Activated T-helper 17 cell treated with anti-CD3 and anti-CD28 coated beads, Interleukin-2, amount 50 U/mL, for 72 hours (primary cell): ENCODE results near the gene NUMBL. TPM values are rescaled to one million over a fixed set of nuclear protein-coding genes. Genes with fewer than 3 reads are reported as not detected.
"Not testable (repeated sequence)": the region's sequence is repeated elsewhere in the genome, so short reads cannot be mapped to it uniquely, and the experiment has no call there.

Experiments
- ATAC-seq: fragments of 150-1000 bp; cut with Tn5 transposase; replicated peaks from 2 replicates; pipeline ENCODE4 v1.10.0; 2021; ENCODE audit warnings: mild to moderate bottlenecking, moderate library complexity
- H3K27ac Mint-ChIP-seq: one replicate; pipeline ENCODE4 v1.8.0; 2022; ENCODE audit warnings: mixed read lengths
- H3K27me3 Mint-ChIP-seq: one replicate; pipeline ENCODE4 v1.8.0; 2022; ENCODE audit warnings: mixed read lengths
- H3K36me3 Mint-ChIP-seq: one replicate; pipeline ENCODE4 v1.8.0; 2022; ENCODE audit warnings: low read depth, mild to moderate bottlenecking, mixed read lengths
- H3K4me1 Mint-ChIP-seq: one replicate; pipeline ENCODE4 v1.8.0; 2022; ENCODE audit warnings: mixed read lengths
- H3K4me3 Mint-ChIP-seq: one replicate; pipeline ENCODE4 v1.8.0; 2022; ENCODE audit warnings: mild to moderate bottlenecking, mixed read lengths
- H3K9me3 Mint-ChIP-seq: one replicate; pipeline ENCODE4 v1.8.0; 2022; ENCODE audit warnings: mixed read lengths
- total RNA-seq, 2 donors: library from RNA; stranded (reverse); gene quantifications; one replicate each; pipeline ENCODE4 v1.2.3, GENCODE V29; 2022

The NUMBL gene
- total RNA-seq, 2 donors from 2014 or later: 16.4 to 37.3 TPM

DNA sequence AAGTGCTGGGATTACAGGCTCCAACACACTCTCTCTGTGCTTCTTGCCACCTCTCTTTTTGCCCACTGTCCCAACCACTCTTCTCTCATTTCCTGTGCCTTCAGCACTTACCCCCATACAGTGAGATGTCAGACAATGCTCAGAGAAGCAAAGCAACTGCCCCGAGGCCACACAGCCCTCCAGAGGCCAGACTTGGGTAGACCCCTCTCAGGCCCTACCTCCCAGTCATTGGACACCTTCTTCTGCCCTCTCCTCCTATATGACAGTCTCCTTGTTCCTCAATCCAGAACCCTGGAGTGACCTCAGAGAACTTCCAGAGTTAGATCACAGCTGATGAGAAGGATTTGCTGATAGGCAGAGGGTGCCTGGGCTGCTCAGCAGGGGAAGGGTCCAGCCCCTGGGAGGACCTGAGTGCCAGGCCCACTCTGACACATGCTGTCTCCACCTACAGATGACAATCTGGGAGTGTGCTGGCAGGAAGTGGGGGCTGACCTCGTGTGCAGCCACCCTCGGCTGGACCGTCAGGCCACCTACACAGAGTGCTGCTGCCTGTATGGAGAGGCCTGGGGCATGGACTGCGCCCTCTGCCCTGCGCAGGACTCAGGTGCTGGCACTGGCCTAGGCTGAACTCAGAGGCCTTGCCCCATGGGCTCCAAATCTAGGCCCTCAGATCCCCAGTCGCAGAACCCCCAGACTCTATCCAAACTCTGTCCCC is 64.9 kb downstream of the NUMBL start:
- Mint-ChIP-seq H3K36me3 (peaks cover 95% of the 10 kb centered on the region), H3K4me3 (no peak overlapping the region), H3K9me3 (no peaks in the 10 kb centered on the region), H3K27ac (peak overlapping the region; percentile 77), H3K27me3 (no peaks in the 10 kb centered on the region), H3K4me1 (peaks cover 25% of the 10 kb centered on the region)
- peak; percentile 20 for ATAC-seq

DNA sequence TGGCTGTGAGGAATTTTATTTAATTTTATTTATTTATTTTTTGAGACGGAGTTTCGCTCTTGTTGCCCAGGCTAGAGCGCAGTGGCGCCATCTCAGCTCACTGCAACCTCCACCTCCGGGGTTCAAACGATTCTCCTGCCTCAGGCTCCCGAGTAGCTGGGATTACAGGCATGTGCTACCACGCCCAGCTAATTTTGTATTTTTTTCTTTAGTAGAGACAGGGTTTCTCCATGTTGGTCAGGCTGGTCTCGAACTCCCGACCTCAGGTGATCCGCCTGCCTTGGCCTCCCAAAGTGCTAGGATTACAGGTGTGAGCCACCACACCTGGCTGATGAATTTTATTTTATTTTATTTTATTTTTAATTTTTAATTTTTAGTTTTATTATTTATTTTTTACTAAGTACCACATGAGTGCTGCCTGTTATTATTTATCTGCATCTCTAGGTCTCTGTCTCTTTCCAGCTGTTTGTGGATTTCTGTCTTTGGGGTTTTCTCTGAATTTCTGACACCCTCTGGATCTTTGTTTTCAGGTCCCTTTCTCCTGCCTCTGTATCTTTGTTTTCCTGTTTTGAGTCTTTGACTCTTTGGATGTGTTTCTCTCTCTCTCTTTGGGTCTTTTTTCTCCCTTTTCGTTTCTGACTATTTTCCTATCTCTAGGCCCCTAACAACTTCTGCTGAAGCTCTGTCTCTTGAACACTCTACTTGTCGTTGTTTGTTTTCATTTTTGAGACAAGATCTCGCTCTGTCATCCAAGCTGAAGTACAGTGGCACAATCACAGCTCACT is 65.9 kb downstream of the NUMBL start:
- not testable (repeated sequence) for H3K27me3 Mint-ChIP-seq, H3K9me3 Mint-ChIP-seq, H3K4me3 Mint-ChIP-seq, ATAC-seq, H3K27ac Mint-ChIP-seq
- Mint-ChIP-seq H3K4me1 (peaks cover 25% of the 10 kb centered on the region), H3K36me3 (peaks cover 98% of the 10 kb centered on the region)

DNA sequence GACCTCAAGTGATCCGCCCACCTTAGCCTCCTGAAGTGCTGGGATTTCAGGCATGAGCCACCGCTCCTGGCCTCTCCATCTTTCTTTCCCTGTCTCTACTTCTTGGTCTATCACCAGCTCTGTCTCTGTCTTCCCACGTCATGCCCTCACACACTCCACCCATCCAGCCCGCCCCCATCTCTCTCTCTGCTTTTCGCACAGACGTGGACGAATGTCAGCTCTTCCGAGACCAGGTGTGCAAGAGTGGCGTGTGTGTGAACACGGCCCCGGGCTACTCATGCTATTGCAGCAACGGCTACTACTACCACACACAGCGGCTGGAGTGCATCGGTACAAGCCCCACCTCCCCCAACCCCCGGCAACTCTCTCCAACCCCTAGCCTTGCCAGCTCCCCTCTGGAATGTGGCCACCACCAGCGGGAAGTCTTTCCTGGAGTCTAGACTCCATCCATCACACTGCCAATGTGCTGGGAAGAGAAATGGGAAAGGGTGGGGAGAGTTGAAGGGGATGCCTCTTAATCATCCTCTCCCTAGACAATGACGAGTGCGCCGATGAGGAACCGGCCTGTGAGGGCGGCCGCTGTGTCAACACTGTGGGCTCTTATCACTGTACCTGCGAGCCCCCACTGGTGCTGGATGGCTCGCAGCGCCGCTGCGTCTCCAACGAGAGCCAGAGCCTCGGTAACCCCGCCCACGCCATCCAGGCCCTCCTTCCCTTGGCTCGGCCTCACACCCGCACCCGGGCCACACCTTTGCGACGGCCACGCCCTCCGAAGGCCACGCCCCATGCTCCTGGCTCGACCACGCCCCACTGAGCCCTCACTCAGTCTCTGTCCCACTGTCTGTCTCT is 66.8 kb downstream of the NUMBL start:
- peaks cover 25% of the 10 kb centered on the region for H3K4me1 Mint-ChIP-seq
- peaks cover 100% of the 10 kb centered on the region for H3K36me3 Mint-ChIP-seq
- ATAC-seq: peak; percentile 49
- H3K9me3 Mint-ChIP-seq: no peaks in the 10 kb centered on the region
- H3K27ac Mint-ChIP-seq: no peak overlapping the region
- no peak overlapping the region for H3K4me3 Mint-ChIP-seq
- H3K27me3 Mint-ChIP-seq: no peaks in the 10 kb centered on the region

DNA sequence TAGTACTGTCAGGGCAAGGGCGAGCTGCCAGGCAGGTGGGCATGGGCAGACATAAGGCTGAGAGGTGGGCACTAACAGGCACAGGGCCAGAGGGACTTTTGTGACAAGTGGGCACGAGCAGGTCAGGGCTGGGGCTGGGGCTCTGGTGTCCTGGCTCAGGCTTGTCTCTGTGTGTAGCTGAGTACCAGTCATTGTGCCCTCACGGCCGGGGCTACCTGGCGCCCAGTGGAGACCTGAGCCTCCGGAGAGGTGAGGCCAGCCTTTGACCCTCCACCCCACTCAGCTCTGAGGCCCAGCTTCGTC is 67.7 kb downstream of the NUMBL start:
- no peaks in the 10 kb centered on the region for H3K9me3 Mint-ChIP-seq
- no peak overlapping the region for H3K4me3 Mint-ChIP-seq
- H3K4me1 Mint-ChIP-seq: peaks cover 25% of the 10 kb centered on the region
- H3K27ac Mint-ChIP-seq: no peak overlapping the region
- peaks cover 100% of the 10 kb centered on the region for H3K36me3 Mint-ChIP-seq
- no peaks in the 10 kb centered on the region for H3K27me3 Mint-ChIP-seq
- ATAC-seq: no peak

DNA sequence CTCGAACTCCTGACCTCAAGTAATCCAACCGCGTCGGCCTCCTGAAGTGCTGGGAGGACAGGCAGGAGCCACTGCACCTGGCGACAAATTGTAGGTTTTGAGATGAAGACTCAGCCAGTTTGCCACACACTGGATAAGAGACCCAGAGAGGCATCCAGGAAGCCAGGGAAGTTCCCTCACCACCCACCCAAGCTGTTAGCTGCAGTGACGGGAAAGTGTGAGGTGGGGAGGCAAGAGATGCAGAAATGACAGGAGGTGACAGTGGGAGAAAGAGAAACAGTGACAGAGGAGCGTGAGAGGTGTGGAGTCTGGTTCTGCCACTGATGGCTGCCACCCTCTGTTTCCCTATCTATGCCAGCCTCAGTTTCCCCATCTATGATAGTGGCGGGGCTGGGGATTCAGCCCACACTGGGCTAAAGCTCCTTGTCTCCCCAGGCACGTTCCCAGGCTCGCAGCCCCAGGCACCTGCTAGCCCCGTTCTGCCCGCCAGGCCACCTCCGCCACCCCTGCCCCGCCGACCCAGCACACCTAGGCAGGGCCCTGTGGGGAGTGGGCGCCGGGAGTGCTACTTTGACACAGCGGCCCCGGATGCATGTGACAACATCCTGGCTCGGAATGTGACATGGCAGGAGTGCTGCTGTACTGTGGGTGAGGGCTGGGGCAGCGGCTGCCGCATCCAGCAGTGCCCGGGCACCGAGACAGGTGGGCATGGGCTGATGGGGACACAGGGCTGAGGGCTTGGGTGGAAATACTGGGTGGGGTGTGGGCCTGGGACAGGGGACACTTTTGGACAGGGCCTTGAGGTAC is 68.3 kb downstream of the NUMBL start:
- Mint-ChIP-seq H3K27me3 (no peaks in the 10 kb centered on the region), H3K4me1 (peaks cover 25% of the 10 kb centered on the region), H3K4me3 (no peak overlapping the region), H3K36me3 (peaks cover 100% of the 10 kb centered on the region), H3K9me3 (no peaks in the 10 kb centered on the region), H3K27ac (peak overlapping the region; percentile 66)
- ATAC-seq: no peak

DNA sequence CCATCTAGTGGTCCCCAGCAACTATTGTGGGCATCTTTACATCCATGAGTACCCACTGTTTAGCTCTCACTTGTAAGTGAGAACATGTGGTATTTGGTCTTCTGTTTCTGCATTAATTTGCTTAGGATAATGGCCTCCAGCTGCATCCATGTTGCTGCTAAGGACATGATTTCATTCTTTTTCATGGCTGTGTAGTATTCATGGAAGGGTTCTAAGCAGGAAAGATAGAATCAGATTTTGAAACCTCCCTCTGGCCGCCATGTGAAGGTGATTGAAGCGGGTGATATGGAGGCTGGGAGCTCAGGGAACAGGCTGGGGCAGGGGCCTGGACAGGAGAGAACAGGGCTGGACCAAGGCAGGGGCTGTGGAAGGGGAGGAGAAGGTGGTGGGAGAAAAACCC is 69.2 kb downstream of the NUMBL start:
- peak overlapping the region; percentile 66 for H3K27ac Mint-ChIP-seq
- no peak for ATAC-seq
- no peak overlapping the region for H3K4me3 Mint-ChIP-seq
- no peaks in the 10 kb centered on the region for H3K9me3 Mint-ChIP-seq
- H3K27me3 Mint-ChIP-seq: no peaks in the 10 kb centered on the region
- peaks cover 25% of the 10 kb centered on the region for H3K4me1 Mint-ChIP-seq
- H3K36me3 Mint-ChIP-seq: peaks cover 100% of the 10 kb centered on the region

DNA sequence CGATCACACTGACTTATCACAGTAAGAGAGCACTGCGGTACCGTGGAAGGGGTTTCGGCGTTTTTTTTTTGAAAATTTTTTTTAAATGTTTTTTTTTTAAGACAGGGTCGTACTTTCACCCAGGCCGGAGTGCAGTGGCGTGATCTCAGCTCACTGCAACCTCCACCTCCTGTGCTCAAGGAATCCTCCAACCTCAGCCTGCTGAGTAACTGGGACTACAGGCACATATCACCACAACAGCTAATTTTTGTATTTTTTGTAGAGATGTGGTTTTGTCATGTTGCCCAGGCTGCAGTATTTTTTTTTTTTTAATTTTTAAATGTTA is 70.3 kb downstream of the NUMBL start:
- H3K4me1 Mint-ChIP-seq: peaks cover 25% of the 10 kb centered on the region
- H3K36me3 Mint-ChIP-seq: peaks cover 100% of the 10 kb centered on the region
- ATAC-seq: no peak
- H3K9me3 Mint-ChIP-seq: no peaks in the 10 kb centered on the region
- peak overlapping the region; percentile 89 for H3K27ac Mint-ChIP-seq
- no peaks in the 10 kb centered on the region for H3K27me3 Mint-ChIP-seq
- H3K4me3 Mint-ChIP-seq: no peak overlapping the region

DNA sequence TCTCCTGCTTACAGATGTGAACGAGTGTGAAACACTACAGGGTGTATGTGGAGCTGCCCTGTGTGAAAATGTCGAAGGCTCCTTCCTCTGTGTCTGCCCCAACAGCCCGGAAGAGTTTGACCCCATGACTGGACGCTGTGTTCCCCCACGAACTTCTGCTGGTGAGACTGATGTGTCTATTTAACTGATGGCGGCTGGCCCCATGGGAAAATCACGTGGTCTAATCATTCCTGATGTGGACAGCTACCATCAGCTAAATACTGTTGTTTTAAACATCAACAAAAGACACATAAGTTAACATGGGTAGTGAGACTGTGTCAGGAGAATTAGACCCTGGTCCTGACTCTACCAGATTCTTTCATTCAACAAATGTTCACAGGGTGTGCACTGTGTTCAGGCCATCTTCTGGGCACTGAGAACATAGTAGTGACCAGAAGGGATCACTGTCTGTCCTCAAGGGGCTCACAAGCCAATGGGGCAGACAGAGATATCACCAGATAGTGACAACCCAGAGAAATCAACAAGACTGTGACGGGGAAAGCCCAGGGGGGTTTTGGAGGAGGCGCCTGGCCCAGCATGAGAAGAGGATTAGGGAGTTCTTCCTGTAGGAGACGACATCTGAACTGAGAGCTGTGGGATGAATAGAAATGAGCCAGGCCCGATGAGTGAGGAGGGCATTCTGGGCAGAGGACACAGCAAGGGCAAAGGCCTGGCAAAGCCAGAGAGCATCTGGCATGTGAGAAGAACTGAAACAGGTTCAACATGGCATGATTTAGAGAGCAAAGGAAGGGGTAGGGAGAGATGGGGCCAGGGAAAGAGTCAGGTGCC is 70.9 kb downstream of the NUMBL start:
- H3K36me3 Mint-ChIP-seq: peaks cover 100% of the 10 kb centered on the region
- H3K27ac Mint-ChIP-seq: peak overlapping the region; percentile 89
- ATAC-seq: no peak
- peaks cover 26% of the 10 kb centered on the region for H3K4me1 Mint-ChIP-seq
- H3K27me3 Mint-ChIP-seq: no peaks in the 10 kb centered on the region
- no peaks in the 10 kb centered on the region for H3K9me3 Mint-ChIP-seq
- no peak overlapping the region for H3K4me3 Mint-ChIP-seq

DNA sequence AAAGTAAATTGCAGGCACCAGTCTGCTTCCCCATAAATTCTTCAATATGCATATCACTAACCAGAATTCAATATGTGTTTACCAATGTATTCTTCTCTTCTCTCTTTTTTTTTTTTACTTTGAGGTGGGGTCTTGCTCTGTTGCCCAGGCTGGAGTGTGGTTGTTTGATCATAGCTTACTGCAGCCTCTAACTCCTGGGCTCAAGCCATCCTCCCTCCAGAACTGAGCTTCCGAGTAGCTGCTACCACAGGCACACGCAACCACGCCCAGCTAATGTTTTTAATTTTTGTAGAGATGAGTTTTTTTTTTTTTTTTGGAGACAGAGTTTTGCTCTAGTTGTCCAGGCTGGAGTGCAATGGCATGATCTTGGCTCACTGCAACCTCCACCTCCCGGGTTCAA is 72.5 kb downstream of the NUMBL start:
- Mint-ChIP-seq H3K36me3 (peaks cover 100% of the 10 kb centered on the region), H3K4me1 (peaks cover 26% of the 10 kb centered on the region), H3K4me3 (no peak overlapping the region), H3K27ac (peak overlapping the region; percentile 89), H3K9me3 (no peaks in the 10 kb centered on the region), H3K27me3 (no peaks in the 10 kb centered on the region)
- ATAC-seq: no peak

DNA sequence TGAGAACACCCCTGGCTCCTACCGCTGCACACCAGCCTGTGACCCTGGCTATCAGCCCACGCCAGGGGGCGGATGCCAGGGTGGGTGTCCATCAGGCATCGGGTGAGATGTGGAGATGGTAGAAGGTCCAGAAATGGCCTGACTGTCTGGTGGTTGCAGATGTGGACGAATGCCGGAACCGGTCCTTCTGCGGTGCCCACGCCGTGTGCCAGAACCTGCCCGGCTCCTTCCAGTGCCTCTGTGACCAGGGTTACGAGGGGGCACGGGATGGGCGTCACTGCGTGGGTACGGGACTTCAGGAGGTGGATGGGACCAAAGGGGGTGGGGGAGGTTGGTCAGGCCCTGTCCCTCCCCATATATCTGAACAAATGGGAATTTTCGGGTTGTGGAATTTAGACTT is 73.5 kb downstream of the NUMBL start:
- no peak overlapping the region for H3K4me3 Mint-ChIP-seq
- peaks cover 26% of the 10 kb centered on the region for H3K4me1 Mint-ChIP-seq
- no peaks in the 10 kb centered on the region for H3K9me3 Mint-ChIP-seq
- peak overlapping the region; percentile 50 for H3K27ac Mint-ChIP-seq
- ATAC-seq: no peak
- no peaks in the 10 kb centered on the region for H3K27me3 Mint-ChIP-seq
- H3K36me3 Mint-ChIP-seq: peaks cover 97% of the 10 kb centered on the region

DNA sequence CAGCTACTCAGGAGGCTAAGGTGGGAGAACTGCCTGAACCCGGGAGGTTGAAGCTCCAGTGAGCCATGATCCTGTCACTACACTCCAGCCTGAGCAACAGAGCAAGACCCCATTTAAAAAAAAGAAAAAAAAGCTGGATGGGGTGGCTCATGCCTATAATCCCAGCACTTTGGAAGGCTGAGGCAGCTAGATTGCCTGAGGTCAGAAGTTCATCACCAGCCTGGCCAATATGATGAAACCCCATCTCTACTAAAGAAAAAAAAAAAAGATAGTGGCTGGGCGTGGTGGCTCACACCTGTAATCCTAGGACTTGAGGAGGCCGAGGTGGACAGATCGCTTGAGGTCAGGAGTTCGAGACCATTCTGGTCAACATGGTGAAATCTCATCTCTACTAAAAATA is 74.3 kb downstream of the NUMBL start:
- ATAC-seq: no peak
- Mint-ChIP-seq H3K4me1 (peaks cover 24% of the 10 kb centered on the region), H3K36me3 (peaks cover 92% of the 10 kb centered on the region), H3K27me3 (no peaks in the 10 kb centered on the region), H3K27ac (peak overlapping the region; percentile 99), H3K4me3 (peak overlapping the region; percentile 97), H3K9me3 (no peaks in the 10 kb centered on the region)
